ENCODE measurements around the gene P2RY11.

DNA sequence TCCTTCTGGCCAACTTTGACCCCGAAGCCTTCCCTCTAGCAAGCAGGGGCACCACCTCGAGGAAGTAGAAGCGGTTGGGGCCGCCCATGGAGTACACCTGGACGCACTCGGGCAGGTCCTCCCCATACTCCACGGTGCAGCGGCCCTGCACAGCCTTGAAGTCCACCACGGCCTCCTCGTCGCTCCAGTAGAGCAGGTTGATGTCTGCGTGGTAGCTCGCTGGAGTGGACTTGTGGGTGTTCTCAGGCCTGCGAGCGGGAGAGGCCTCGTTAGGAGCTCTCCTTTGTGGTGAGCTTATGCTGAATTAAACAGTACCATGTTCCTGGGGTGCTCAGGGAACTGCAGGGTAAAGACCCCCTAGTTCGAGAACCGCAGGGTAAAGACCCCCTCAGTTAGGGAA, 30.5 kb downstream of the P2RY11 start:
- TF ChIP-seq, protein P1, sequence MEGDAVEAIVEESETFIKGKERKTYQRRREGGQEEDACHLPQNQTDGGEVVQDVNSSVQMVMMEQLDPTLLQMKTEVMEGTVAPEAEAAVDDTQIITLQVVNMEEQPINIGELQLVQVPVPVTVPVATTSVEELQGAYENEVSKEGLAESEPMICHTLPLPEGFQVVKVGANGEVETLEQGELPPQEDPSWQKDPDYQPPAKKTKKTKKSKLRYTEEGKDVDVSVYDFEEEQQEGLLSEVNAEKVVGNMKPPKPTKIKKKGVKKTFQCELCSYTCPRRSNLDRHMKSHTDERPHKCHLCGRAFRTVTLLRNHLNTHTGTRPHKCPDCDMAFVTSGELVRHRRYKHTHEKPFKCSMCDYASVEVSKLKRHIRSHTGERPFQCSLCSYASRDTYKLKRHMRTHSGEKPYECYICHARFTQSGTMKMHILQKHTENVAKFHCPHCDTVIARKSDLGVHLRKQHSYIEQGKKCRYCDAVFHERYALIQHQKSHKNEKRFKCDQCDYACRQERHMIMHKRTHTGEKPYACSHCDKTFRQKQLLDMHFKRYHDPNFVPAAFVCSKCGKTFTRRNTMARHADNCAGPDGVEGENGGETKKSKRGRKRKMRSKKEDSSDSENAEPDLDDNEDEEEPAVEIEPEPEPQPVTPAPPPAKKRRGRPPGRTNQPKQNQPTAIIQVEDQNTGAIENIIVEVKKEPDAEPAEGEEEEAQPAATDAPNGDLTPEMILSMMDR (IDR thresholded peaks at IDR 0.05): no peak
- no peak for TF ChIP-seq POLR2A (IDR thresholded peaks at IDR 0.05)

Data from esophagus squamous epithelium (tissue), 4 donors.